HepG2 (cell line): Measurements from ENCODE around the gene CLEC19A. TPM values are rescaled to one million over a fixed set of nuclear protein-coding genes. Genes with fewer than 3 reads are reported as not detected.

Experiments used
- CC2D1A ChIP-seq: sonication (generic); formaldehyde crosslinking; IDR thresholded peaks from 2 replicates; pipeline ENCODE4 v1.8.1; 2023; ENCODE audit warnings: mild to moderate bottlenecking, missing genetic modification reagents
- CREM ChIP-seq, 2 experiments: sonication (generic) in 1 of 2; formaldehyde crosslinking in 1 of 2; IDR thresholded peaks; 2 replicates each; pipeline versions ENCODE4 v1.4.0 to v1.6.1; 2016 to 2020; ENCODE audit warnings: antibody characterized with exemption in 1 of 2, mild to moderate bottlenecking in 1 of 2, missing genetic modification reagents in 1 of 2
- DMTF1 ChIP-seq: sonication (generic); formaldehyde crosslinking; IDR thresholded peaks from 2 replicates; pipeline ENCODE4 v1.4.0; 2020; ENCODE audit warnings: mild to moderate bottlenecking, missing genetic modification reagents
- FLYWCH1 ChIP-seq: sonication (generic); formaldehyde crosslinking; IDR thresholded peaks from 2 replicates; pipeline ENCODE4 v1.8.1; 2023; ENCODE audit warnings: mild to moderate bottlenecking, missing genetic modification reagents
- FOSL1 ChIP-seq: sonication (generic); formaldehyde crosslinking; IDR thresholded peaks from 2 replicates; pipeline ENCODE4 v1.9.0; 2021; ENCODE audit warnings: missing genetic modification reagents, borderline replicate concordance
- GTF2F1 ChIP-seq: fragments of 150-350 bp; IDR thresholded peaks from 2 replicates; pipeline ENCODE4 v1.6.1; 2014; ENCODE audit warnings: low read length
- LBX2 ChIP-seq: sonication (generic); formaldehyde crosslinking; IDR thresholded peaks from 2 replicates; pipeline ENCODE4 v1.5.0; 2020; ENCODE audit warnings: missing genetic modification reagents, mild to moderate bottlenecking, borderline replicate concordance
- MAFF ChIP-seq: IDR thresholded peaks from 2 replicates; pipeline ENCODE4 v1.6.1; 2011; ENCODE audit warnings: low read depth, low read length, improper control_type of control experiment
- MAFK ChIP-seq, 2 experiments: IDR thresholded peaks in 1 of 2; conservative IDR thresholded peaks in 1 of 2; 2 replicates each; pipeline ENCODE4 v1.6.1; 2011; ENCODE audit warnings: improper control_type of control experiment in 2 of 2, low read length in 2 of 2
- MIER2 ChIP-seq: IDR thresholded peaks from 2 replicates; pipeline ENCODE4 v1.6.1; 2016; ENCODE audit warnings: missing biosample characterization, missing genetic modification reagents
- NFE2L2 ChIP-seq: fragments of 150-350 bp; IDR thresholded peaks from 2 replicates; pipeline ENCODE4 v1.6.1; 2014; ENCODE audit warnings: low read length
- NKX3-1 ChIP-seq: sonication (generic); formaldehyde crosslinking; IDR thresholded peaks from 2 replicates; pipeline ENCODE4 v1.5.0; 2020; ENCODE audit warnings: missing genetic modification reagents
- RFX1 ChIP-seq: fragments of 450-650 bp; IDR thresholded peaks from 2 replicates; pipeline ENCODE4 v1.6.1; 2017
- RFXANK ChIP-seq: IDR thresholded peaks from 2 replicates; pipeline ENCODE4 v1.6.1; 2016
- SOX13 ChIP-seq, 3 experiments: fragments of 450-650 bp in 1 of 3; sonication (generic) in 1 of 3; formaldehyde crosslinking in 1 of 3; IDR thresholded peaks in 2 of 3; conservative IDR thresholded peaks in 1 of 3; 2 replicates each; pipeline versions ENCODE4 v1.5.0 to v1.6.1; 2016 to 2020; ENCODE audit warnings: antibody characterized with exemption in 1 of 3, mild to moderate bottlenecking in 1 of 3, missing compliant biosample characterization in 1 of 3, missing genetic modification reagents in 1 of 3, moderate library complexity in 1 of 3
- TCF7L2 ChIP-seq: IDR thresholded peaks from 2 replicates; pipeline ENCODE4 v1.6.1; 2011; ENCODE audit warnings: mild to moderate bottlenecking, low read depth, low read length, moderate library complexity
- ZBTB20 ChIP-seq: sonication (generic); formaldehyde crosslinking; IDR thresholded peaks from 2 replicates; pipeline ENCODE4 v1.8.1; 2023; ENCODE audit warnings: missing genetic modification reagents, low read depth, mild to moderate bottlenecking, borderline replicate concordance
- ZBTB21 ChIP-seq: sonication (generic); formaldehyde crosslinking; IDR thresholded peaks from 2 replicates; pipeline ENCODE4 v1.4.0; 2020; ENCODE audit warnings: missing genetic modification reagents
- ZBTB7B ChIP-seq: sonication (generic); formaldehyde crosslinking; IDR thresholded peaks from 2 replicates; pipeline ENCODE4 v1.4.0; 2020; ENCODE audit warnings: missing genetic modification reagents
- ZFY ChIP-seq: sonication (generic); formaldehyde crosslinking; IDR thresholded peaks from 2 replicates; pipeline ENCODE4 v1.4.0; 2020; ENCODE audit warnings: missing genetic modification reagents
- ZNF143 ChIP-seq: sonication (generic); formaldehyde crosslinking; IDR thresholded peaks from 2 replicates; pipeline ENCODE4 v1.4.0; 2020; ENCODE audit warnings: missing genetic modification reagents
- ZNF17 ChIP-seq: sonication (generic); formaldehyde crosslinking; IDR thresholded peaks from 2 replicates; pipeline ENCODE4 v1.5.0; 2020; ENCODE audit warnings: mild to moderate bottlenecking, missing genetic modification reagents
- ZNF557 ChIP-seq: sonication (generic); formaldehyde crosslinking; IDR thresholded peaks from 2 replicates; pipeline ENCODE4 v1.4.0; 2020; ENCODE audit warnings: missing genetic modification reagents
- ZNF562 ChIP-seq: sonication (generic); formaldehyde crosslinking; IDR thresholded peaks from 2 replicates; pipeline ENCODE4 v1.8.0; 2022; ENCODE audit warnings: missing genetic modification reagents, borderline replicate concordance
- ZNF614 ChIP-seq: IDR thresholded peaks from 2 replicates; pipeline ENCODE4 v1.6.1; 2018; ENCODE audit warnings: missing biosample characterization, missing genetic modification reagents, inconsistent platforms, borderline replicate concordance
- ZNF615 ChIP-seq: sonication (generic); formaldehyde crosslinking; IDR thresholded peaks from 2 replicates; pipeline ENCODE4 v1.5.0; 2020; ENCODE audit warnings: mild to moderate bottlenecking, missing genetic modification reagents, borderline replicate concordance
- ZNF660 ChIP-seq: sonication (generic); formaldehyde crosslinking; IDR thresholded peaks from 2 replicates; pipeline ENCODE4 v1.5.1; 2020; ENCODE audit warnings: mild to moderate bottlenecking, low read depth, missing genetic modification reagents, borderline replicate concordance
- ZNF841 ChIP-seq: sonication (generic); formaldehyde crosslinking; IDR thresholded peaks from 2 replicates; pipeline ENCODE4 v1.8.1; 2023; ENCODE audit warnings: missing genetic modification reagents, borderline replicate concordance
- polyA plus RNA-seq, 8 experiments: library from polyadenylated mRNA; depleted of rRNA in 3 of 8; stranded (reverse) in 7 of 8; unstranded in 1 of 8; fragments of >200 nt; fragmentation: Illumina TruSeq in 4 of 8; extraction: Trizol in 4 of 8; gene quantifications; 2 replicates each; pipeline versions ENCODE4 v1.2.1 to v1.2.3, GENCODE V29; 2011 to 2016; ENCODE audit warnings: low read depth in 4 of 8, missing spikeins in 1 of 8, mixed read lengths in 1 of 8; ENCODE audit not compliant: insufficient read depth in 1 of 8
- total RNA-seq, 5 experiments: library from RNA; depleted of rRNA; stranded (reverse); fragments of >200 nt; fragmentation: Illumina TruSeq; extraction: Trizol; gene quantifications; 2 replicates each; pipeline ENCODE4 v1.2.3, GENCODE V29; 2016; ENCODE audit warnings: low read depth in 1 of 5
- TF ChIP-seq, protein P1 (sequence below): sonication (generic); formaldehyde crosslinking; IDR thresholded peaks from 2 replicates; pipeline ENCODE4 v1.4.0; 2020; ENCODE audit warnings: mild to moderate bottlenecking, missing genetic modification reagents
- TF ChIP-seq, protein P2 (sequence below): sonication (generic); formaldehyde crosslinking; IDR thresholded peaks from 2 replicates; pipeline ENCODE4 v1.4.0; 2020; ENCODE audit warnings: mild to moderate bottlenecking, missing genetic modification reagents

CLEC19A gene
- total and polyA plus RNA-seq, 2 of the 13 experiments (the other 11 are each of a cell fraction or from before 2014, with no cell fraction given): not detected

DNA sequence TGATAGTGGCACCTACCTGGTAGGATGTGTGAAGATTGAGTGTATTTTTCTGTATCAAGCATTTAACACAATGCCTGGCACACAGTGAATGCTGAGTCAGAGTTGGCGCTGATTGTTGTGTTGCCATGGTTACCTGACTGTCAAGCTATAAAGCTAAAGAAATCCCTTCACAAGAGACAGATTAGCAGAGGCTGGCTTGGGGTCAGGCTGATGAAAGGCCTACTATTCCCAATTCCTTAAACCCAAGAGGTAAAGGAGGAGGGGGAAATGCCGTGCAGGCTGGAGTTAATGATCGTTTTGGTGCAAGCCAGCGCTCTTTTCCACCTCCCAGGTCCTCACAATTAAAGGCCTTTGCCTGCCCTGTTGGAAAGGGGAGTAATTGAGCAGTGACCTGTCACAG, 5.9 kb downstream of the CLEC19A start (continued):
- no peak for TF ChIP-seq ZNF562 (CRISPR knock-in tag)
- no peak for TF ChIP-seq ZNF614 (CRISPR knock-in tag)
- no peak for TF ChIP-seq CREM (IDR thresholded peaks at IDR 0.05)
- no peak for TF ChIP-seq CREM (CRISPR knock-in tag; IDR thresholded peaks at IDR 0.05)
- TF ChIP-seq NKX3-1 (CRISPR knock-in tag): no peak
- TF ChIP-seq MAFK (conservative IDR thresholded peaks at IDR 0.05 in 1 of 2, IDR thresholded peaks at IDR 0.05 in 1 of 2; ENCODE audit: low read length in 2 of 2): peak; percentile 64 to 70
- TF ChIP-seq RFXANK: no peak
- no peak for TF ChIP-seq TCF7L2
- TF ChIP-seq ZBTB20 (CRISPR knock-in tag): no peak
- TF ChIP-seq RFX1: peak; percentile 73
- TF ChIP-seq GTF2F1: no peak
- TF ChIP-seq ZNF841: no peak
- no peak for TF ChIP-seq ZNF17 (CRISPR knock-in tag)
- no peak for TF ChIP-seq FLYWCH1 (CRISPR knock-in tag)
- TF ChIP-seq NFE2L2: peak; percentile 33; the same call in 1 of the 2 replicates
- no peak for TF ChIP-seq ZNF557 (CRISPR knock-in tag)
- no peak for TF ChIP-seq ZBTB7B (CRISPR knock-in tag)
- TF ChIP-seq, protein P1, sequence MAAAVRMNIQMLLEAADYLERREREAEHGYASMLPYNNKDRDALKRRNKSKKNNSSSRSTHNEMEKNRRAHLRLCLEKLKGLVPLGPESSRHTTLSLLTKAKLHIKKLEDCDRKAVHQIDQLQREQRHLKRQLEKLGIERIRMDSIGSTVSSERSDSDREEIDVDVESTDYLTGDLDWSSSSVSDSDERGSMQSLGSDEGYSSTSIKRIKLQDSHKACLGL (CRISPR knock-in tag): no peak
- TF ChIP-seq ZNF615 (CRISPR knock-in tag): no peak
- TF ChIP-seq DMTF1 (CRISPR knock-in tag): no peak
- no peak for TF ChIP-seq ZNF143 (CRISPR knock-in tag)
- peak; percentile 72 for TF ChIP-seq MAFF
- TF ChIP-seq CC2D1A (CRISPR knock-in tag): no peak
- no peak for TF ChIP-seq LBX2 (CRISPR knock-in tag)
- TF ChIP-seq FOSL1: no peak
- TF ChIP-seq, protein P2, sequence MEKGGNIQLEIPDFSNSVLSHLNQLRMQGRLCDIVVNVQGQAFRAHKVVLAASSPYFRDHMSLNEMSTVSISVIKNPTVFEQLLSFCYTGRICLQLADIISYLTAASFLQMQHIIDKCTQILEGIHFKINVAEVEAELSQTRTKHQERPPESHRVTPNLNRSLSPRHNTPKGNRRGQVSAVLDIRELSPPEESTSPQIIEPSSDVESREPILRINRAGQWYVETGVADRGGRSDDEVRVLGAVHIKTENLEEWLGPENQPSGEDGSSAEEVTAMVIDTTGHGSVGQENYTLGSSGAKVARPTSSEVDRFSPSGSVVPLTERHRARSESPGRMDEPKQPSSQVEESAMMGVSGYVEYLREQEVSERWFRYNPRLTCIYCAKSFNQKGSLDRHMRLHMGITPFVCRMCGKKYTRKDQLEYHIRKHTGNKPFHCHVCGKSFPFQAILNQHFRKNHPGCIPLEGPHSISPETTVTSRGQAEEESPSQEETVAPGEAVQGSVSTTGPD: no peak
- no peak for TF ChIP-seq SOX13 (IDR thresholded peaks at IDR 0.05)
- no peak for TF ChIP-seq SOX13 (CRISPR knock-in tag; conservative IDR thresholded peaks at IDR 0.05 in 1 of 2, IDR thresholded peaks at IDR 0.05 in 1 of 2)
- no peak for TF ChIP-seq ZBTB21 (CRISPR knock-in tag)
- no peak for TF ChIP-seq MIER2 (CRISPR knock-in tag)
- no peak for TF ChIP-seq ZNF660 (CRISPR knock-in tag)
- no peak for TF ChIP-seq ZFY (CRISPR knock-in tag)
